GM21367 (cell line): ENCODE results near the gene RPS6KA4.

Source experiments
- ATAC-seq: cut with Tn5 transposase; IDR thresholded peaks from one replicate; pipeline ENCODE4 v1.9.1; 2021; ENCODE audit not compliant: unreplicated experiment

Gene RPS6KA4

GRCh38 chr11:64364435-64364834, 5.5 kb downstream of the RPS6KA4 start:
- no peak for ATAC-seq

GRCh38 chr11:64364911-64365310, 5.9 kb downstream of the RPS6KA4 start:
- no peak for ATAC-seq

GRCh38 chr11:64366751-64367150, 7.8 kb downstream of the RPS6KA4 start:
- ATAC-seq, result no peak

GRCh38 chr11:64367931-64368672, 9.1 kb downstream of the RPS6KA4 start:
- ATAC-seq, result no peak

GRCh38 chr11:64368673-64369074, 9.7 kb downstream of the RPS6KA4 start:
- no peak for ATAC-seq

GRCh38 chr11:64369440-64370421, 10.8 kb downstream of the RPS6KA4 start:
- ATAC-seq, result no peak

GRCh38 chr11:64371201-64371600, 12.2 kb downstream of the RPS6KA4 start:
- no peak for ATAC-seq

- no peak for ATAC-seq
Measured at GRCh38 chr11:64372021-64372420, 13.1 kb downstream of the RPS6KA4 start.

GRCh38 chr11:64372802-64373597, 14.0 kb downstream of the RPS6KA4 start:
- no peak for ATAC-seq

GRCh38 chr11:64373598-64373974, 14.6 kb downstream of the RPS6KA4 start:
- no peak for ATAC-seq

- no peak for ATAC-seq
Measured at GRCh38 chr11:64376071-64376470, 17.1 kb downstream of the RPS6KA4 start.

- no peak for ATAC-seq
Measured at GRCh38 chr11:64378335-64378880, 19.4 kb downstream of the RPS6KA4 start.

- ATAC-seq, result no peak
Measured at GRCh38 chr11:64379160-64379559, 20.2 kb downstream of the RPS6KA4 start.

- ATAC-seq, result no peak
Measured at GRCh38 chr11:64379817-64380709, 21.1 kb downstream of the RPS6KA4 start.

GRCh38 chr11:64381350-64381749, 22.4 kb downstream of the RPS6KA4 start:
- no peak for ATAC-seq

- no peak for ATAC-seq
Measured at GRCh38 chr11:64382047-64382446, 23.1 kb downstream of the RPS6KA4 start.

GRCh38 chr11:64382586-64382985, 23.6 kb downstream of the RPS6KA4 start:
- ATAC-seq, result no peak

- ATAC-seq, result no peak
Measured at GRCh38 chr11:64383580-64383979, 24.6 kb downstream of the RPS6KA4 start.

- ATAC-seq, result no peak
Measured at GRCh38 chr11:64384028-64384737, 25.2 kb downstream of the RPS6KA4 start.
